HG02571 (cell line): Measurements from ENCODE around the gene COG7.
A peak's percentile ranks its signal among the peaks of the same experiment; 100 is the strongest.
"Not testable (repeated sequence)": the region's sequence is repeated elsewhere in the genome, so short reads cannot be mapped to it uniquely, and the experiment has no call there.

ENCODE experiments used
- ATAC-seq: cut with Tn5 transposase; IDR thresholded peaks from one replicate; pipeline ENCODE4 v1.9.1; 2021; ENCODE audit warnings: mild to moderate bottlenecking, moderate library complexity; ENCODE audit not compliant: unreplicated experiment

The COG7 gene

GRCh38 chr16:23452572-23453337 lies at the start of gene COG7:
TSS of gene COG7 (minus strand) at chr16:23453189. CDS start at chr16:23452994, 195 bp downstream.
- peak; percentile 77 for ATAC-seq

- ATAC-seq: no peak
Observed at GRCh38 chr16:23502466-23502865, 49.5 kb upstream of the COG7 start.

- no peak for ATAC-seq
Observed at GRCh38 chr16:23501291-23501690, 48.3 kb upstream of the COG7 start.

GRCh38 chr16:23500862-23501225 lies 47.9 kb upstream of the COG7 start:
- no peak for ATAC-seq

GRCh38 chr16:23500212-23500861 lies 47.3 kb upstream of the COG7 start:
- ATAC-seq: no peak

GRCh38 chr16:23499801-23500200 lies 46.8 kb upstream of the COG7 start:
- ATAC-seq: no peak

GRCh38 chr16:23498863-23499262 lies 45.9 kb upstream of the COG7 start:
- ATAC-seq: no peak

GRCh38 chr16:23497543-23497868 lies 44.5 kb upstream of the COG7 start:
- ATAC-seq: no peak

- no peak for ATAC-seq
Observed at GRCh38 chr16:23496821-23497542, 44.0 kb upstream of the COG7 start.

GRCh38 chr16:23495671-23496070 lies 42.7 kb upstream of the COG7 start:
- no peak for ATAC-seq

GRCh38 chr16:23494188-23494587 lies 41.2 kb upstream of the COG7 start:
- ATAC-seq: no peak

GRCh38 chr16:23491490-23492391 lies 38.8 kb upstream of the COG7 start:
- ATAC-seq: no peak

- no peak for ATAC-seq
Observed at GRCh38 chr16:23486480-23486879, 33.5 kb upstream of the COG7 start.

- no peak for ATAC-seq
Observed at GRCh38 chr16:23485841-23486240, 32.9 kb upstream of the COG7 start.

GRCh38 chr16:23485257-23485614 lies 32.2 kb upstream of the COG7 start:
- ATAC-seq: no peak

- no peak for ATAC-seq
Observed at GRCh38 chr16:23484510-23485256, 31.7 kb upstream of the COG7 start.

- ATAC-seq: not testable (repeated sequence)
Observed at GRCh38 chr16:23483492-23483891, 30.5 kb upstream of the COG7 start.

- peak; percentile 56 for ATAC-seq
Observed at GRCh38 chr16:23482778-23483177, 29.8 kb upstream of the COG7 start.

- no peak for ATAC-seq
Observed at GRCh38 chr16:23480257-23480656, 27.3 kb upstream of the COG7 start.

GRCh38 chr16:23479138-23479537 lies 26.1 kb upstream of the COG7 start:
- no peak for ATAC-seq
